B cell (primary cell): ENCODE measurements around the gene SNAPIN. TPM values are rescaled to one million over a fixed set of nuclear protein-coding genes. Genes with fewer than 3 reads are reported as not detected.

Source experiments
- ATAC-seq: fragments of 200-7000 bp; cut with Tn5 transposase; one replicate; pipeline ENCODE4 v1.10.0; 2021; ENCODE audit warnings: low read depth, mild to moderate bottlenecking, moderate number of reproducible peaks, moderate library complexity
- CTCF ChIA-PET: fragments of 350-600 bp; sonication (Branson Sonifier 250); formaldehyde crosslinking; loops from one replicate; lab custom pipeline; 2021; ENCODE audit warnings: antibody characterized with exemption, inconsistent platforms; lab: Charles Lee
- POLR2A ChIA-PET: fragments of 350-600 bp; sonication (Branson Sonifier 250); formaldehyde crosslinking; loops from one replicate; lab custom pipeline; 2021; ENCODE audit warnings: antibody characterized with exemption; lab: Charles Lee
- DNase-seq: peaks from one replicate; pipeline ENCODE4 v3.0.0; 2013
- H2AFZ ChIP-seq: 2 replicates; pipeline ENCODE4 v1.6.1; 2012; ENCODE audit warnings: mild to moderate bottlenecking, low read depth, low read length; ENCODE audit not compliant: insufficient read depth, poor library complexity, severe bottlenecking
- H3K27ac ChIP-seq, 2 donors: 1 replicate in 1 of 2; 2 replicates in 1 of 2; pipeline ENCODE4 v1.5.1; 2012 to 2013; ENCODE audit warnings: low read length in 2 of 2, mild to moderate bottlenecking in 2 of 2, moderate library complexity in 1 of 2
- H3K27me3 ChIP-seq, 4 experiments: fragments of 200-600 bp in 1 of 4; sonication (generic) in 1 of 4; replicated peaks in 1 of 4; 1 replicate in 2 of 4; 2 replicates in 2 of 4; pipeline versions ENCODE4 v1.6.1 to v1.7.0; 2013 to 2016; ENCODE audit warnings: low read length in 3 of 4, mild to moderate bottlenecking in 2 of 4, mixed read lengths in 1 of 4, moderate library complexity in 1 of 4; ENCODE audit not compliant: insufficient read depth in 4 of 4, control insufficient read depth in 3 of 4; ENCODE audit errors: control extremely low read depth in 1 of 4
- H3K36me3 ChIP-seq, 2 experiments: replicated peaks in 1 of 2; 1 replicate in 1 of 2; 2 replicates in 1 of 2; pipeline versions ENCODE4 v1.6.1 to v1.7.1; 2013; ENCODE audit warnings: low read length in 1 of 2; ENCODE audit not compliant: insufficient read depth in 2 of 2, control insufficient read depth in 1 of 2; ENCODE audit errors: control extremely low read depth in 1 of 2, extremely low read depth in 1 of 2
- H3K4me1 ChIP-seq, 2 donors: fragments of 200-600 bp in 1 of 2; sonication (generic) in 1 of 2; 1 replicate in 1 of 2; 2 replicates in 1 of 2; pipeline versions ENCODE4 v1.5.1 to v1.6.1; 2013 to 2017; ENCODE audit warnings: low read length in 2 of 2; ENCODE audit not compliant: control insufficient read depth in 2 of 2, insufficient read depth in 2 of 2
- H3K4me2 ChIP-seq: replicated peaks from 2 replicates; pipeline ENCODE3; 2012; ENCODE audit warnings: mild to moderate bottlenecking, low read depth, low read length; ENCODE audit not compliant: poor library complexity, severe bottlenecking
- H3K4me3 ChIP-seq, 5 experiments: fragments of 200-600 bp in 1 of 5; sonication (generic) in 1 of 5; 1 replicate in 3 of 5; 2 replicates in 2 of 5; pipeline versions ENCODE4 v1.5.1 to v1.7.0; 2011 to 2016; ENCODE audit warnings: low read length in 4 of 5, mild to moderate bottlenecking in 4 of 5, low read depth in 2 of 5, control low read depth in 1 of 5, moderate library complexity in 1 of 5; ENCODE audit not compliant: insufficient read depth in 1 of 5; ENCODE audit errors: control extremely low read depth in 1 of 5, extremely low read depth in 1 of 5
- H3K79me2 ChIP-seq: fragments of 200-600 bp; sonication (generic); one replicate; pipeline ENCODE4 v1.6.0; 2016; ENCODE audit warnings: low read length; ENCODE audit not compliant: control insufficient read depth, insufficient read depth
- H3K9ac ChIP-seq: fragments of 200-600 bp; sonication (generic); 2 replicates; pipeline ENCODE4 v1.6.1; 2017; ENCODE audit warnings: mild to moderate bottlenecking, low read length, moderate library complexity
- H3K9me3 ChIP-seq, 3 donors: one replicate each; pipeline versions ENCODE4 v1.6.1 to v1.7.1; 2013; ENCODE audit warnings: low read length in 2 of 3; ENCODE audit not compliant: control insufficient read depth in 2 of 3, insufficient read depth in 1 of 3; ENCODE audit errors: control extremely low read depth in 1 of 3
- H4K20me1 ChIP-seq: 2 replicates; pipeline ENCODE4 v1.6.0; 2012; ENCODE audit warnings: mild to moderate bottlenecking, low read length; ENCODE audit not compliant: insufficient read depth, control insufficient read depth, poor library complexity, severe bottlenecking
- H3K27ac Mint-ChIP-seq: one replicate; pipeline ENCODE4 v1.8.0; 2021; ENCODE audit warnings: mixed read lengths
- H3K27me3 Mint-ChIP-seq: one replicate; pipeline ENCODE4 v1.8.0; 2021; ENCODE audit warnings: mixed read lengths
- H3K4me1 Mint-ChIP-seq: one replicate; pipeline ENCODE4 v1.8.0; 2021; ENCODE audit warnings: mixed read lengths
- H3K4me3 Mint-ChIP-seq: one replicate; pipeline ENCODE4 v1.8.0; 2021; ENCODE audit warnings: mixed read lengths
- H3K9me3 Mint-ChIP-seq: one replicate; pipeline ENCODE4 v1.8.0; 2022; ENCODE audit warnings: mixed read lengths; ENCODE audit not compliant: insufficient read depth
- EZH2 ChIP-seq: IDR thresholded peaks from 2 replicates; pipeline ENCODE4 v1.6.1; 2012; ENCODE audit warnings: borderline replicate concordance, low read depth, mild to moderate bottlenecking, moderate library complexity, low read length; ENCODE audit not compliant: insufficient read depth, poor library complexity, severe bottlenecking
- WGBS: methylation state at CpG from one replicate; pipeline ENCODE4 v1.1.5; 2013; ENCODE audit warnings: missing lambda C conversion rate; ENCODE audit not compliant: insufficient coverage; 5-methylcytosine and 5-hydroxymethylcytosine counted together
- intact Hi-C: fragments of 100-400 bp; cut with micrococcal nuclease; formaldehyde crosslinking; loops from one replicate; pipeline ENCODE4 v1.10.0; 2022
- polyA plus RNA-seq: library from polyadenylated mRNA; depleted of rRNA; stranded (reverse); fragments of >200 nt; gene quantifications from 2 replicates; pipeline ENCODE4 v1.2.3, GENCODE V29; 2012
- total RNA-seq, 2 donors: library from RNA; stranded (reverse); fragments of 120-200 nt in 1 of 2; gene quantifications; 1 replicate in 1 of 2; 2 replicates in 1 of 2; pipeline versions ENCODE4 v1.2.3 to v1.2.4, GENCODE V29; 2013 to 2022
- TF ChIP-seq, protein P1 (sequence below): fragments of 200-600 bp; IDR thresholded peaks from one replicate; pipeline ENCODE4 v1.8.0; 2022; ENCODE audit warnings: antibody characterized with exemption, mild to moderate bottlenecking

Gene SNAPIN
- total and polyA plus RNA-seq, 2 donors (not counting 1 experiment from before 2014, with no cell fraction given), result 22.7 to 37.6 TPM

- Histone ChIP-seq H3K4me2 (peak within 1 kb of the TSS; percentile 88), H3K27me3 (peaks cover 0 to 37% (median 24%) of the 10 kb centered on the region in 4 experiments), H2AFZ (peak within 1 kb of the TSS; percentile 86), H3K79me2 (no peaks in the 10 kb centered on the region), H3K27ac (no peak within 1 kb of the TSS), H3K9me3 (peaks cover 0 to 8% (median 0%) of the 10 kb centered on the region in 3 donors), H3K36me3 (no peaks in the 10 kb centered on the region), H3K4me3 (peak within 1 kb of the TSS; percentile 16 to 57 (median 48)), H3K9ac (peak within 1 kb of the TSS; percentile 63), H4K20me1 (no peaks in the 10 kb centered on the region), H3K4me1 (peaks cover 26 to 30% of the 10 kb centered on the region in 2 donors)
- WGBS, result 3% methylated on average over 72 of the region's 78 CpGs
- peak; percentile 86 for TF ChIP-seq EZH2
- TF ChIP-seq, protein P1, sequence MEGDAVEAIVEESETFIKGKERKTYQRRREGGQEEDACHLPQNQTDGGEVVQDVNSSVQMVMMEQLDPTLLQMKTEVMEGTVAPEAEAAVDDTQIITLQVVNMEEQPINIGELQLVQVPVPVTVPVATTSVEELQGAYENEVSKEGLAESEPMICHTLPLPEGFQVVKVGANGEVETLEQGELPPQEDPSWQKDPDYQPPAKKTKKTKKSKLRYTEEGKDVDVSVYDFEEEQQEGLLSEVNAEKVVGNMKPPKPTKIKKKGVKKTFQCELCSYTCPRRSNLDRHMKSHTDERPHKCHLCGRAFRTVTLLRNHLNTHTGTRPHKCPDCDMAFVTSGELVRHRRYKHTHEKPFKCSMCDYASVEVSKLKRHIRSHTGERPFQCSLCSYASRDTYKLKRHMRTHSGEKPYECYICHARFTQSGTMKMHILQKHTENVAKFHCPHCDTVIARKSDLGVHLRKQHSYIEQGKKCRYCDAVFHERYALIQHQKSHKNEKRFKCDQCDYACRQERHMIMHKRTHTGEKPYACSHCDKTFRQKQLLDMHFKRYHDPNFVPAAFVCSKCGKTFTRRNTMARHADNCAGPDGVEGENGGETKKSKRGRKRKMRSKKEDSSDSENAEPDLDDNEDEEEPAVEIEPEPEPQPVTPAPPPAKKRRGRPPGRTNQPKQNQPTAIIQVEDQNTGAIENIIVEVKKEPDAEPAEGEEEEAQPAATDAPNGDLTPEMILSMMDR, result no peak
- peaks cover 51% of the 10 kb centered on the region for H3K27me3 Mint-ChIP-seq
- CTCF ChIA-PET, result interaction anchor here (0.6 to 6.4 kb wide), 9 partner anchors 72 to 312 kb away, joined by 3 to 50 read pairs (median 4); partner anchors contain the start of genes RAB13, RPS27 and SLC27A3
- DNase-seq (peak; percentile 62), ATAC-seq (peak; percentile 35)
- intact Hi-C loops, result loop anchor here (5.0 to 10.0 kb wide), 2 partner anchors 144 to 166 kb away; partner anchors contain the start of gene S100A6
- POLR2A ChIA-PET, result interaction anchor here (0.6 to 1.7 kb wide), 4 partner anchors 45 to 622 kb away, joined by 3 to 4 read pairs (median 4); partner anchors contain the start of gene CHTOP
- H3K9me3 Mint-ChIP-seq, result no peaks in the 10 kb centered on the region
- peaks cover 26% of the 10 kb centered on the region for H3K4me1 Mint-ChIP-seq
- H3K4me3 Mint-ChIP-seq, result peak within 1 kb of the TSS; percentile 94
- H3K27ac Mint-ChIP-seq, result peak within 1 kb of the TSS; percentile 26
Observed at GRCh38 chr1:153678519-153679336, 20.2 kb downstream of the SNAPIN start, which contains the start of gene NPR1. TSS of gene NPR1 (plus strand) at chr1:153678688. CDS start at chr1:153679109, 421 bp downstream.
